ENCODE results near the gene CDY1. TPM values are rescaled to one million over a fixed set of nuclear protein-coding genes. Genes with fewer than 3 reads are reported as not detected.
"Not testable (repeated sequence)": the region's sequence is repeated elsewhere in the genome, so short reads cannot be mapped to it uniquely, and the experiment has no call there.

The CDY1 gene
- total and polyA plus RNA-seq, 10 of the 15 experiments (the other 5 are each of a cell fraction or from before 2014, with no cell fraction given) = not detected

DNA sequence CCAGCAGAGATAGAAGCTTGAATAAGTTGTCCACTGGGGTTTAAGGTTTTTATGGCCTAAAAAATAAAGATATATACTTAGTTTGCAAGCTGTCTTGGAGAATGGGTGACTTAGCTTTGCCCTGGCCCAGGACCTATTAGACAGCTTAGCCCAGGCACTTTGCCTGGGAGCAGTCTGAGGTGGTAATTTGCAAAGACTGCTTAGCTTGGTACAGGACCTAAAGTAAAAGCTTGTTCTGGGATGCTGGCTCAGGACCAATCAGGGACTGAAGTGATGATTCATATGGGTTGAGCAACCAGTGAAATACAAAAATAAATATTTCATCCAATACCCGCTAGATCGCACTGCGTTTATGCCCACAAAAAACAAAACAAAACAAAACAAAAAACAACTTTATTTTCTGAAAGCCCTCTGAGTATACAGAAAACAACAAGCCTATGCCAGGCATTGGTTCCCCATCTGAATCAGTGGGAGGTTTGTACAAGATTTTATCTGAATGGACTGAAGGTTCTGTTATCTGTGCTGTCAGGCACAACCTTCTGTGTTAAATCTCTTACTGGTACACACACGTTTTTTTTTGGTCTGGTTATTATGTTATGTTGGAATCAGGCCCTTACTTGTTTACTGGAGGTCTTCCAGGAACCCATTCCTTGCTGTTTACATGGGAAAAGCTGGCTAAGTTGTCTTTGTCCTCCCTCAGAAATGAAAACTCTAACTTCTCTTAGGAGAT is 8.6 kb downstream of the CDY1 start:
- H2AFZ ChIP-seq (ENCODE audit: control insufficient read depth, low read depth, low read length); H3K36me3 ChIP-seq (ENCODE audit: control insufficient read depth in 2 of 2, insufficient read depth in 2 of 2, low read length in 1 of 2); H4K20me1 ChIP-seq (ENCODE audit: control insufficient read depth, insufficient read depth); H3K79me2 ChIP-seq (ENCODE audit: control insufficient read depth, insufficient read depth, low read length); CTCF ChIA-PET; in situ Hi-C loops (cut with MboI); H3K4me2 ChIP-seq (ENCODE audit: control insufficient read depth, insufficient read depth); RAD21 ChIA-PET (ENCODE audit: unreplicated experiment); BruUV-seq (replicated peaks); H3K27me3 ChIP-seq (replicated peaks in 1 of 2; ENCODE audit: control insufficient read depth in 2 of 2, insufficient read depth in 2 of 2, low read length in 1 of 2); H3K9me3 ChIP-seq (replicated peaks; ENCODE audit: control insufficient read depth, insufficient read depth, low read length); DNase-seq (ENCODE audit: low read depth, low spot score); POLR2A ChIA-PET; H3K4me1 ChIP-seq (ENCODE audit: control insufficient read depth, insufficient read depth, low read length); H3K27ac ChIP-seq (ENCODE audit: control insufficient read depth, insufficient read depth); intact Hi-C loops (cut with micrococcal nuclease; ENCODE audit: unreplicated experiment); SMC1A ChIA-PET (ENCODE audit: uncharacterized antibody, unreplicated experiment); ATAC-seq; H3K4me3 ChIP-seq; FAIRE-seq; H3K9ac ChIP-seq (ENCODE audit: control insufficient read depth, insufficient read depth, low read length): not testable (repeated sequence)
- WGBS (ENCODE audit: insufficient coverage, insufficient replicate concordance, low lambda C conversion rate, missing lambda C conversion rate) = no CpG with 5 or more reads among the region's 4 CpGs

- H3K9ac ChIP-seq (ENCODE audit: control insufficient read depth, insufficient read depth, low read length); H3K4me1 ChIP-seq (ENCODE audit: control insufficient read depth, insufficient read depth, low read length); H3K27me3 ChIP-seq (replicated peaks in 1 of 2; ENCODE audit: control insufficient read depth in 2 of 2, insufficient read depth in 2 of 2, low read length in 1 of 2); CTCF ChIA-PET; in situ Hi-C loops (cut with MboI); RAD21 ChIA-PET (ENCODE audit: unreplicated experiment); H3K4me3 ChIP-seq; POLR2A ChIA-PET; H3K36me3 ChIP-seq (ENCODE audit: control insufficient read depth in 2 of 2, insufficient read depth in 2 of 2, low read length in 1 of 2); H2AFZ ChIP-seq (ENCODE audit: control insufficient read depth, low read depth, low read length); H3K27ac ChIP-seq (ENCODE audit: control insufficient read depth, insufficient read depth); DNase-seq (ENCODE audit: low read depth, low spot score); H3K4me2 ChIP-seq (ENCODE audit: control insufficient read depth, insufficient read depth); H3K79me2 ChIP-seq (ENCODE audit: control insufficient read depth, insufficient read depth, low read length); H4K20me1 ChIP-seq (ENCODE audit: control insufficient read depth, insufficient read depth); FAIRE-seq; ATAC-seq; intact Hi-C loops (cut with micrococcal nuclease; ENCODE audit: unreplicated experiment); SMC1A ChIA-PET (ENCODE audit: uncharacterized antibody, unreplicated experiment); H3K9me3 ChIP-seq (replicated peaks; ENCODE audit: control insufficient read depth, insufficient read depth, low read length); BruUV-seq (replicated peaks): not testable (repeated sequence)
- WGBS (ENCODE audit: insufficient coverage, insufficient replicate concordance, low lambda C conversion rate, missing lambda C conversion rate) = no CpG with 5 or more reads among the region's 3 CpGs
These were observed 17.9 kb downstream of the CDY1 start for GRCh38 chrY:25639852-25640251.

DNA sequence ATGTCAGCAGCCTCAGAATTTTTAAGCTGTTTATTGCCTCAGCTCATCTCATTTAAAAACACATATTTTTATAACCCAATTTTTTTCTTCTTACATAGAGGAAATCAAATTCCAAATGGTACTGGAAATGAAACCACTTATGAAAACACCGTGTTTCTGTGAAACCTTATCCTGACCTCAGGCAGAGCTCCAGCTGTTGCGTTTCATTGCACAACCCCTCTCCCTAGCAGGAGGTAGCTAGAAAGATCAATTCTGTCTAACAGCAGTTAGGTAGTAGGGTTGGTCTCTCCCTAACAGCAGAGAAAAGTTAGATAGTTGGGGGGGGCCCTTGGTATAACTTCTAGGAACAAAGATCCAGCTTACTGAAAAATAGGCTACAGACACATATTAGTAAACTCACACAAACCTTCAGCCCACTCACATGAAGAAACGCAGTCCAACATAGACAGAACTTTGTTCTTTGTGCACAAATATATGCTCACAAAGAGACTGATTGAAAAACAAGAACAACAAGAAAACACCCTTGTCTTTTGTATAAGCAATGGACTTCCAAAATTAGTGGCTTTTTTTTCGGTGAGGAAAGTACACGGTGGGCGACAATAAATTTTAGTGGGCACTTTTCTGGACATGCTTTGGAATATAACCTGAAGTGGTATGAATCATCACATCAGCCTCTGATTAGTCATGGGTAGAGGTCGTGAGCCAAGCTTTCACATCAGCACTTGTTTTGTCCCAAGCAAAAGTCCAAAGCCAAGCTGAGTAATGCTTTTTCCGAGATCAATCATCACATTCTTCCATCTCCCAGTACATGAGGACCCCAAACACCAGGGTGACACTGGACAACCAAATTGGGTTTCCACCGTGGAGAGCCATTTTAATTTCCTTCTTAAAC is 21.4 kb downstream of the CDY1 start:
- CTCF ChIA-PET; H2AFZ ChIP-seq (ENCODE audit: control insufficient read depth, low read depth, low read length); FAIRE-seq; DNase-seq (ENCODE audit: low read depth, low spot score); BruUV-seq (replicated peaks); H3K27me3 ChIP-seq (replicated peaks in 1 of 2; ENCODE audit: control insufficient read depth in 2 of 2, insufficient read depth in 2 of 2, low read length in 1 of 2); in situ Hi-C loops (cut with MboI); H3K27ac ChIP-seq (ENCODE audit: control insufficient read depth, insufficient read depth); H3K79me2 ChIP-seq (ENCODE audit: control insufficient read depth, insufficient read depth, low read length); H4K20me1 ChIP-seq (ENCODE audit: control insufficient read depth, insufficient read depth); POLR2A ChIA-PET; H3K36me3 ChIP-seq (ENCODE audit: control insufficient read depth in 2 of 2, insufficient read depth in 2 of 2, low read length in 1 of 2); H3K4me2 ChIP-seq (ENCODE audit: control insufficient read depth, insufficient read depth); intact Hi-C loops (cut with micrococcal nuclease; ENCODE audit: unreplicated experiment); H3K9ac ChIP-seq (ENCODE audit: control insufficient read depth, insufficient read depth, low read length); RAD21 ChIA-PET (ENCODE audit: unreplicated experiment); ATAC-seq; H3K4me3 ChIP-seq; H3K4me1 ChIP-seq (ENCODE audit: control insufficient read depth, insufficient read depth, low read length); H3K9me3 ChIP-seq (replicated peaks; ENCODE audit: control insufficient read depth, insufficient read depth, low read length); SMC1A ChIA-PET (ENCODE audit: uncharacterized antibody, unreplicated experiment): not testable (repeated sequence)
- no CpG with 5 or more reads among the region's 9 CpGs for WGBS (ENCODE audit: insufficient coverage, insufficient replicate concordance, low lambda C conversion rate, missing lambda C conversion rate)
